Esophagus squamous epithelium (tissue), 5 donors: ENCODE results near the gene TUBA1A. TPM values are rescaled to one million over a fixed set of nuclear protein-coding genes. Genes with fewer than 3 reads are reported as not detected.
"Not testable (repeated sequence)": the region's sequence is repeated elsewhere in the genome, so short reads cannot be mapped to it uniquely, and the experiment has no call there.

Source experiments
- DNase-seq: peaks from one replicate; lab custom pipeline; 2025; lab: John Stamatoyannopoulos, UW
- H3K27ac ChIP-seq, 4 donors: fragments of 200-600 bp; sonication (generic); one replicate each; pipeline ENCODE4 v1.5.1; 2016 to 2019; ENCODE audit warnings: mild to moderate bottlenecking in 1 of 4
- H3K27me3 ChIP-seq, 4 donors: fragments of 200-600 bp; sonication (generic); 1 replicate in 3 of 4; 2 replicates in 1 of 4; pipeline versions ENCODE4 v1.5.1 to v1.6.0; 2017 to 2021; ENCODE audit warnings: antibody characterized with exemption in 1 of 4
- H3K36me3 ChIP-seq, 3 donors: fragments of 200-600 bp; sonication (generic); one replicate each; pipeline ENCODE4 v1.5.1; 2016 to 2019
- H3K4me1 ChIP-seq, 3 donors: fragments of 200-600 bp; sonication (generic); one replicate each; pipeline ENCODE4 v1.5.1; 2017 to 2019
- H3K4me3 ChIP-seq, 4 donors: fragments of 200-600 bp; sonication (generic); 1 replicate in 3 of 4; 2 replicates in 1 of 4; pipeline ENCODE4 v1.5.1; 2016 to 2019; ENCODE audit warnings: mild to moderate bottlenecking in 2 of 4, moderate library complexity in 1 of 4
- H3K9me3 ChIP-seq, 3 donors: fragments of 200-600 bp; sonication (generic); one replicate each; pipeline ENCODE4 v1.5.1; 2016 to 2019
- POLR2A ChIP-seq, 4 donors: fragments of 450-650 bp; IDR thresholded peaks; one replicate each; pipeline ENCODE4 v1.6.1; 2017; ENCODE audit warnings: antibody characterized with exemption in 4 of 4, mild to moderate bottlenecking in 4 of 4, moderate library complexity in 3 of 4
- WGBS, 2 donors: methylation state at CpG; one replicate each; pipeline ENCODE4 v1.1.5; 2018; 5-methylcytosine and 5-hydroxymethylcytosine counted together
- intact Hi-C: fragments of 100-400 bp; cut with DNase I; formaldehyde crosslinking; loops from one replicate; pipeline ENCODE4 v1.15.0; 2022
- total RNA-seq, 4 donors: library from RNA; depleted of rRNA; stranded (reverse); fragments of >200 nt; gene quantifications; one replicate each; pipeline ENCODE4 v1.1.0, GENCODE V29; 2016
- TF ChIP-seq, protein P1 (sequence below), 6 experiments: fragments of 450-650 bp in 4 of 6; fragments of 200-600 bp in 2 of 6; sonication (generic) in 2 of 6; IDR thresholded peaks; one replicate each; pipeline ENCODE4 v1.5.1; 2016 to 2019; ENCODE audit warnings: antibody characterized with exemption in 6 of 6, mild to moderate bottlenecking in 4 of 6, moderate library complexity in 4 of 6
- donor health status: DM: yes; HTN: yes; CAD: no.

The TUBA1A gene
- total RNA-seq, 4 donors from 2014 or later: 14.5 to 91.0 (median 46.2) TPM

DNA sequence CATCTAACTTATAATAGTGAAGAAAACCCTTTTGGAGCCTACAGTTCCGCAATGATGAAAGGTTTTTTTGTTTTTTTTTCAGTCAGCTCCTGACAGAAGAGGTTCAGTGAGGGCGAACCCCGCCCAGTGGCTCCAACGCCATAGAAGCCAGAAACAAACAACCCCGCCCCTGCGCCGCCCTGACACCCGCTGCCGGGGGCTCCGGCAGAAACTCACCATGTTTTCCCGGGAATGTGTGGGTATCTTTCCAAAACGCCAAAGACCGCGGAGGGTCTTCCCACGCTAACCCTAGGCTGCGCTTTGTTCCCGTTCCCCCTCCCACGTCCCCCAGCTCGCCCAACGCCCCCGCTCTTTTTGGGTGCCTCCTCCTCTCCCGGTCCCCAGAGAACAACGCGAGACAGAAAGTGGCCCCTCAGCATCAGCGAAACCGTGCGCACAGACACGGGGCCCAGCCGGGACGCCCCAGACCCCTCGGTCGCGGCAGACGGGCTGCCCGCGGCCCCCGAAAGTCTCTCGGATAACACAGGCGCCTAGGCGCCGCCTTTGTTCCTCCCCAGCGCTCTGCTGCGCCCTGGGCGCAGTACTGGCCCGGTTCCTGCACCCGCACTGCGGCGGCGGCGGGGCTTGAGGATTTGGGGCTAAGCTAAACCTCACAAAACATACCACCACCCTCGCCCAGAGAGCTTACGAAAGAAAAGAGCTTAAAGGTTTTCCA lies 522 bp downstream of the TUBA1A start:
- DNase-seq: no peak
- no peaks in the 10 kb centered on the region for H3K27me3 ChIP-seq
- H3K36me3 ChIP-seq: peaks cover 0 to 32% (median 0%) of the 10 kb centered on the region in 3 donors
- 0% methylated on average over 4 to 31 of the region's 52 CpGs for WGBS, 2 donors
- peak overlapping the region; percentile 91 to 99 (median 95) for H3K27ac ChIP-seq
- peaks cover 0 to 33% (median 13%) of the 10 kb centered on the region in 3 donors for H3K4me1 ChIP-seq
- TF ChIP-seq, protein P1, sequence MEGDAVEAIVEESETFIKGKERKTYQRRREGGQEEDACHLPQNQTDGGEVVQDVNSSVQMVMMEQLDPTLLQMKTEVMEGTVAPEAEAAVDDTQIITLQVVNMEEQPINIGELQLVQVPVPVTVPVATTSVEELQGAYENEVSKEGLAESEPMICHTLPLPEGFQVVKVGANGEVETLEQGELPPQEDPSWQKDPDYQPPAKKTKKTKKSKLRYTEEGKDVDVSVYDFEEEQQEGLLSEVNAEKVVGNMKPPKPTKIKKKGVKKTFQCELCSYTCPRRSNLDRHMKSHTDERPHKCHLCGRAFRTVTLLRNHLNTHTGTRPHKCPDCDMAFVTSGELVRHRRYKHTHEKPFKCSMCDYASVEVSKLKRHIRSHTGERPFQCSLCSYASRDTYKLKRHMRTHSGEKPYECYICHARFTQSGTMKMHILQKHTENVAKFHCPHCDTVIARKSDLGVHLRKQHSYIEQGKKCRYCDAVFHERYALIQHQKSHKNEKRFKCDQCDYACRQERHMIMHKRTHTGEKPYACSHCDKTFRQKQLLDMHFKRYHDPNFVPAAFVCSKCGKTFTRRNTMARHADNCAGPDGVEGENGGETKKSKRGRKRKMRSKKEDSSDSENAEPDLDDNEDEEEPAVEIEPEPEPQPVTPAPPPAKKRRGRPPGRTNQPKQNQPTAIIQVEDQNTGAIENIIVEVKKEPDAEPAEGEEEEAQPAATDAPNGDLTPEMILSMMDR (IDR thresholded peaks at IDR 0.05): no peak
- TF ChIP-seq POLR2A (IDR thresholded peaks at IDR 0.05): peak in 1 of 4 donors; percentile 6
- H3K4me3 ChIP-seq: peak overlapping the region; percentile 66 to 98 (median 82)
- intact Hi-C loops: loop anchor here (10.0 kb wide), 1 partner anchor 46 kb away; no protein-coding TSS in a partner anchor
- H3K9me3 ChIP-seq: no peaks in the 10 kb centered on the region

DNA sequence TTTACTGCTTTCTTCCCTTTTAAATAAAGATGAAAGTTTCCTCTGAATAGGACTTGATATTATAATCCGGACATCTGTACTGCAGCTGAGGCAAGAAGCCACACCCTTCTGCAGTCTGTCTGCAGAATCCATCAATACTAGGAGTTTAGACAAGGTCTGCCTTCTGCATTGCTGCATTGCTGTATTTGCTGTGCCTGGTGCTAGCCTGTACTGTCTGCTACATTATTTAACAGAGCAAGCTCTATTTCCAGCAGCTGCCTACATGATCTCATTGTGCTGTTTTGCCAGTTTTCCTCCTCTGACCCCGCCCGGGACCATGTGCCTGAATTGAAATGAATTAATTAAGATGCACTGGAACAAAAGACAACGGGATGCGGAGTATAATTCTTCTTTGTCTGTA lies 1.7 kb downstream of the TUBA1A start:
- Histone ChIP-seq H3K27ac (peak overlapping the region in 2 of 4 donors; percentile 92 to 99), H3K4me3 (peak overlapping the region in 3 of 4 donors; percentile 66 to 98 (median 96)), H3K27me3 (no peaks in the 10 kb centered on the region), H3K36me3 (peaks cover 0 to 32% (median 0%) of the 10 kb centered on the region in 3 donors), H3K4me1 (peaks cover 0 to 33% (median 13%) of the 10 kb centered on the region in 3 donors), H3K9me3 (no peaks in the 10 kb centered on the region)
- intact Hi-C loops: loop anchor here (10.0 kb wide), 1 partner anchor 48 kb away; no protein-coding TSS in a partner anchor
- TF ChIP-seq POLR2A (IDR thresholded peaks at IDR 0.05): no peak
- TF ChIP-seq, protein P1 (IDR thresholded peaks at IDR 0.05): no peak
- 14 to 44% methylated on average over 5 of the region's 5 CpGs for WGBS, 2 donors
- DNase-seq: no peak

DNA sequence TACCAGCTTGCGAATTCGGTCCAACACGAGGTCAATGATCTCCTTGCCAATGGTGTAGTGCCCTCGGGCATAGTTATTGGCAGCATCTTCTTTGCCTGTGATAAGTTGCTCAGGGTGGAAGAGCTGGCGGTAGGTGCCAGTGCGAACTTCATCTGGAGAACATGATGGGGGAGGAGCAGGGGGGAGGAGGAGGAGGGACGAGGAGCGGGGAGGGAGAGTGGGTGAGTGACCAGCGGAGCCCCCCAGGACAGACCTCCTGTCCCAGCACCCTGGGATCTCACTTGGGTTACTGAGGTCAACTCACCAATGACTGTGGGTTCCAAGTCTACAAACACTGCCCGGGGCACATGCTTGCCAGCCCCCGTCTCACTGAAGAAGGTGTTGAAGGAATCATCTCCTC lies 2.6 kb downstream of the TUBA1A start:
- peaks cover 0 to 32% (median 0%) of the 10 kb centered on the region in 3 donors for H3K36me3 ChIP-seq
- not testable (repeated sequence) for H3K4me3 ChIP-seq, H3K27me3 ChIP-seq, DNase-seq, H3K27ac ChIP-seq, H3K9me3 ChIP-seq
- H3K4me1 ChIP-seq: peaks cover 0 to 33% (median 13%) of the 10 kb centered on the region in 3 donors
- 64 to 73% methylated on average over 6 to 8 of the region's 11 CpGs for WGBS, 2 donors
- intact Hi-C loops: loop anchor here (10.0 kb wide), 1 partner anchor 48 kb away; no protein-coding TSS in a partner anchor

DNA sequence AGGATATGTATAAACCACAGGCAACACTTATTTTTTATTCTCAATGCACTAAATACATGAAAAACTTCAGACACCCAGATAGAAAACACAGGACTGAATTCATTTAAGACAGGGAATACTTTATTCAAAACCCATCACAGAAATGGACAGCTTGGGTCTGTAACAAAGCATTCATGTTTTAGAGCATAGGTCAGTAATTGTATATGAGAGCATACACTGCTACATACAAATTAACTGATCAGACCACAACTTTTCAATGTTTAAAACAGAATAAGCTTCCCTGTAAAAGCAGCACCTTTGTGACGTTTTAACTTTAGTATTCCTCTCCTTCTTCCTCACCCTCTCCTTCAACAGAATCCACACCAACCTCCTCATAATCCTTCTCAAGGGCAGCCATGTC lies 4.2 kb downstream of the TUBA1A start:
- intact Hi-C loops: loop anchor here (10.0 kb wide), 1 partner anchor 50 kb away; no protein-coding TSS in a partner anchor
- 75 to 95% methylated on average over 1 of the region's 1 CpG for WGBS, 2 donors
- not testable (repeated sequence) for DNase-seq, H3K9me3 ChIP-seq, H3K27me3 ChIP-seq, H3K27ac ChIP-seq, H3K4me3 ChIP-seq
- H3K36me3 ChIP-seq: peaks cover 0 to 32% (median 0%) of the 10 kb centered on the region in 3 donors
- peaks cover 0 to 30% (median 13%) of the 10 kb centered on the region in 3 donors for H3K4me1 ChIP-seq

DNA sequence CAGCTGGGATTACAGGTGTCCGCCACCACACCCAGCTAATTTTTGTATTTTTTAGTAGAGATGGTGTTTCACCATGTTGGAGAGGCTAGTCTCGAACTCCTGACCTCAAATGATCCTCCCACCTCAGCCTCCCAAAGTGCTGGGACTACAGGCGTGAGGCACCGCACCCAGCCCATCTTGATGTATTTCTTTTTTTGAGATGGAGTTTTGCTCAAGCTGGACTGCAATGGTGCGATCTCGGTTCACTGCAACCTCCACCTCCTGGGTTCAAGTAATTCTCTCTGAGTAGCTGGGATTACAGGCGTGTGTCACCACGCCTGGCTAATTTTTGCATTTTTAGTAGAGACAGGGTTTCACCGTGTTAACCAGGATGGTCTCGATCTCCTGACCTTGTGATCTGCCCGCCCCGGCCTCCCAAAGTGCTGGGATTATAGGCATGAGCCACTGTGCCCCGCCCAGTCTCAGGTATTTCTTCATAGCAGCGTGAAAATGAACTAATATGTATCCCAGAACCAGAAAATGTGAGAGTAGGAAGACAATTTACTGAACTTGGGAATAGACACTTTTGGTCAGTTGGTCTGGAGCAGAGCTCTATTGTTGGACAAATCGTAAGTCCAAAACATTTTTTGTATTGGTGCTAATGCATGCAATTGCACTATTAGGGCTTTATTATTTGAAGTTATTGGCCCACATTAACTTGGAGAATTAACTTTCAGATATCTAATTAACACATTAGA lies 5.5 kb downstream of the TUBA1A start:
- H3K4me1 ChIP-seq: peaks cover 0 to 21% (median 13%) of the 10 kb centered on the region in 3 donors
- H3K27me3 ChIP-seq, DNase-seq, H3K4me3 ChIP-seq, H3K27ac ChIP-seq, H3K9me3 ChIP-seq: not testable (repeated sequence)
- H3K36me3 ChIP-seq: peaks cover 0 to 32% (median 0%) of the 10 kb centered on the region in 3 donors
- WGBS, 2 donors: 87 to 90% methylated on average over 12 to 15 of the region's 15 CpGs
- intact Hi-C loops: loop anchor here (10.0 kb wide), 1 partner anchor 51 kb away; no protein-coding TSS in a partner anchor

DNA sequence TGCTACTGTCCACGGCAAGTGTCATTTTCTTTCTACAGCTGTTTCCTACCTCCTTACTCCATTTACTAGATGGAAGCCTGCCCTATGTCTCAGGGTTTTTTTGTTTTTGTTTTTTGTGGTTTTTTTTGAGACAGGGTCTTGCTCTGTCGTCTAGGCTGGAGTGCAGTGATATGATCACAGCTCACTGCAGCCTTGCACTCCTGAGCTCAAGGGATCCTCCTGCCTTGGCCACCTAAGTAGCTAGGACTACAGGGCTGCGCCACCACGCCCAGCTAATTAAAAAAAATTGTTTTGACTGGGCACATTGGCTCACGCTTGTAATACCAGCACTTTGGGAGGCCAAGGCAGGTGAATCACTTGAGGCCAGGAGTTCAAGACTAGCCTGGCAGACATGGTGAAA lies 14.7 kb downstream of the TUBA1A start:
- DNase-seq: no peak
- intact Hi-C loops: no loop called here
- WGBS, 2 donors: 65 to 80% methylated on average over 4 to 5 of the region's 5 CpGs
- no peaks in the 10 kb centered on the region for H3K27me3 ChIP-seq
- TF ChIP-seq, protein P1 (IDR thresholded peaks at IDR 0.05): no peak
- no peak for TF ChIP-seq POLR2A (IDR thresholded peaks at IDR 0.05)
- H3K9me3 ChIP-seq: no peaks in the 10 kb centered on the region
- no peak overlapping the region for H3K27ac ChIP-seq
- H3K36me3 ChIP-seq: no peaks in the 10 kb centered on the region
- H3K4me3 ChIP-seq: no peak overlapping the region
- no peaks in the 10 kb centered on the region for H3K4me1 ChIP-seq
